T-helper 1 cell treated with Interleukin-12 subunit alpha and Interleukin-12 subunit beta and Interleukin-4 antibody, amounts not matched to agents 30 μg/mL and 1 μg/mL, for 36 hours (primary cell): Measurements from ENCODE around the gene MMP24OS.

Experiments
- H3K27ac Mint-ChIP-seq: one replicate; pipeline ENCODE4 v1.8.0; 2021; ENCODE audit warnings: mild to moderate bottlenecking, mixed read lengths
- H3K27me3 Mint-ChIP-seq: one replicate; pipeline ENCODE4 v1.8.0; 2021; ENCODE audit warnings: low read depth, mixed read lengths
- H3K36me3 Mint-ChIP-seq: one replicate; pipeline ENCODE4 v1.8.0; 2021; ENCODE audit warnings: low read depth, mixed read lengths
- H3K4me1 Mint-ChIP-seq: one replicate; pipeline ENCODE4 v1.8.0; 2021; ENCODE audit warnings: low read depth, mixed read lengths
- H3K4me3 Mint-ChIP-seq: one replicate; pipeline ENCODE4 v1.8.0; 2021; ENCODE audit warnings: mild to moderate bottlenecking, moderate library complexity, mixed read lengths
- H3K9me3 Mint-ChIP-seq: one replicate; pipeline ENCODE4 v1.8.0; 2021; ENCODE audit warnings: mixed read lengths

The MMP24OS gene

DNA sequence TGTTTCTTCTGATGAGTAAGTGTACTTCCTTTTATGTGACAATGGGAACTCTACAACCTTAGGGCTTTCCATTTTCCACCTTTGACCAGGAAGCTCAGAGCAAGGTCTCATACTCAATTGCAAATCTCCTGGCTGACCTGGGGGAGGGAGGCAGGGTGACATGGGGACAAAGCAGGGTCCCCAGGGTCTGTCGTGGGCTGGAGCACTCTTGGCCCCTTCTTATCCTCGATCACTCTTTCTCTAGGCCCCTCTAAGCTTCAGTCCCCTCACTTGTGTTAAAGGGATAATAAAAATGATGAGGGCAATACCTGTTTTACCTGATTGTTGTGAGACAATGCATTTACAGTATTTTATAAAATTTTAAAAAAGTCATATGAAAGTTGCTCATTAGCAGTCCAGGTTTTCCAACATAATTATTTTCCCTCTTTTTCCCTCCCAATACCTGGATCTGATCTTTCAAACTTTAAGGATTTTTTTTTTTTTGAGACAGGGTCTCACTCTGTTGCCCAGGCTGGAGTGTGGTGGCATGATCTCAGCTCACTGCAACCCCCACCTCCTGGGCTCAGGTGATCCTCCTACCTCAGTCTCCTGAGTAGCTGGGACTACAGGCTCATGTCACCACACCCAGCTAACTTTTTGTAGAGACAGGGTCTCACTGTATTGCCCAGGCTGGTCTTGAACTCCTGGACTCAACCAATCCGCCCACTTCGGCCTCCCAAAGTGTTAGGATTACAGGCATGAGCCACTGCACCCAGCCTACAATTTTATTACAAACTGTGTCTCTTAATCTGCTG, 22.7 kb upstream of the MMP24OS start:
- peaks cover 17% of the 10 kb centered on the region for H3K4me1 Mint-ChIP-seq
- no peaks in the 10 kb centered on the region for H3K27me3 Mint-ChIP-seq
- H3K27ac Mint-ChIP-seq: no peak overlapping the region
- no peaks in the 10 kb centered on the region for H3K36me3 Mint-ChIP-seq
- no peaks in the 10 kb centered on the region for H3K9me3 Mint-ChIP-seq
- H3K4me3 Mint-ChIP-seq: no peak overlapping the region

DNA sequence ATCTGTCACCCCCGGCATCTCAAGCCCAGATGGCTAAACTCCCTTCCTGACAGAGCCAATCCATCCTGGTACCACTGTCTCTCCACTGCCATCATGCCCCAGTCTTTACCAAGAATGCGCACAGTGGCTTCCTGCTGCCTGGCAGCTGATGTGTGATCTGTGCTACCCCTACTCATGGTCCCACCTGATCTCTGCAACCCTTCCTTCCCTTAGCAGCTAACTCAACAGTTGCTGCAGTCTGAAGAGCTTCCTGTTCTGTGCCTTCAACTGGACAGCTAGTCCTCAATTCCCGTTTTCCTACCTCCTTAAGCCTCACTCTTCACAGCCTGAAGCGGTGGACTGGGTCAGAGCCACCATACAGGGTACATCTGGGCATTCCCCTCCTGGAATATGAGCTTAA, 21.9 kb upstream of the MMP24OS start:
- Mint-ChIP-seq H3K27ac (no peak overlapping the region), H3K27me3 (no peaks in the 10 kb centered on the region), H3K4me1 (peaks cover 9% of the 10 kb centered on the region), H3K36me3 (no peaks in the 10 kb centered on the region), H3K9me3 (no peaks in the 10 kb centered on the region), H3K4me3 (no peak overlapping the region)

DNA sequence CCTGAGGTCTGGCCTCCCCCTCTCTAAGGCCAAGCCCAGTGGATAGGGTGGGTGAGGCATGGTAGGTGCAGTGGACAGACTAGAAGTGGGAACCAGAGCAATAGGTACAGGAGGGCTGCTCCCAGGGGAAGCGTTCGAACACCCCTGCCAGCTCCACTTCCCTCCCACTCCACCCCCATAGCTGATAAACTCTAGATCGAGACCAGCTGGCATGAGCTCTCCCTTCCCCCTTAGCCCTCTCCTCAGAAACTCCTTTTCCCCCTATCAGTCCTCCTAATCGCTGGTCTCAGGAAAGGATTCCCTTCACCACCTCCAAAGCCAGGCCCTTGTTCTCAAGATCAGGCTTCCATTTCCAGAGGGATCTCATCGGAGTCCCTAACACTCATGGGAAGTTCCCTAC, 20.3 kb upstream of the MMP24OS start:
- Mint-ChIP-seq H3K4me1 (no peaks in the 10 kb centered on the region), H3K27ac (no peak overlapping the region)

DNA sequence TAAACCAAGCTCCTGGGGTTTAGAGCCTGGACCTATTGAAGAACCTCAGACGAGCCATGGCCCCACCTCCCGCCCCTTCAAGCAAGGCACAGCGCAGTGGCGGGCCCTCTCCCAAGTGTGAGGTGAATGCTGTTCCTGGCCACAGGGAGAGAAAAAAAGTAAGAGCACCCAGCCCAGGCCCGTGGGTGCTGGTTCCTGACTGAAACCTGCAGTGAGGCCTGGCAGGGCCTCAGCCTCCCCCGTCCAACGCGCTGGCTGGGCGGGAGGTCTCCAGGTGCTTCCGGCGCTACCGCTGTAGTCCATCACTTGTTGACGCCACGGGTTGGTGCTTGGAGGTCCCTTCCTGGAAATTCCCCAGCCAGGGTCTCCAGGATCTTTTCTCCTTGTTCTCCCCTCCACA, 19.8 kb upstream of the MMP24OS start:
- no peaks in the 10 kb centered on the region for H3K9me3 Mint-ChIP-seq
- no peaks in the 10 kb centered on the region for H3K4me1 Mint-ChIP-seq
- H3K36me3 Mint-ChIP-seq: no peaks in the 10 kb centered on the region
- no peaks in the 10 kb centered on the region for H3K27me3 Mint-ChIP-seq
- H3K27ac Mint-ChIP-seq: no peak overlapping the region
- H3K4me3 Mint-ChIP-seq: no peak overlapping the region

More for the DNA sequence above, 20.3 kb upstream of the MMP24OS start:
- H3K27me3 Mint-ChIP-seq: no peaks in the 10 kb centered on the region
- H3K4me3 Mint-ChIP-seq: no peak overlapping the region
- no peaks in the 10 kb centered on the region for H3K36me3 Mint-ChIP-seq
- no peaks in the 10 kb centered on the region for H3K9me3 Mint-ChIP-seq

DNA sequence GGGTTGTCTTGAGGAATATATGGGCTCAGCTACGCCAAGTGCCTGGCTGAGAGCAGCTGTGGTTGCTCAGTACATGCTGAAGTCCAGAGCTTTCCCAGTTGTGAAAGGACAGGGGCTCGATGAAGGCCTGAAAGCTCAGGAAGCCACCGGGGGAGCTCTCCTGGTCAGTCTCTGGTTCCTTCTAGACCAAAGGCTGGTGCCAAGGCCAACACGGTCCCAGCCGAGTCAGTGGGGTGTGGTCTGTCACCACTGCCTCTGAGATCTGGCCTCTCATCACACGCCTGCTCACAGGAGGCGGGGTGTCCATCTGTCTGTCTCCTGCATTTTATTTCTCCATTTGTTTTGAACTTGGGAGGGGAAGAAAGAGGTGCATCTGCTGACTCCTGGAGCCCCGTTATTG, 19.2 kb upstream of the MMP24OS start:
- no peaks in the 10 kb centered on the region for H3K36me3 Mint-ChIP-seq
- H3K27me3 Mint-ChIP-seq: no peaks in the 10 kb centered on the region
- no peak overlapping the region for H3K4me3 Mint-ChIP-seq
- no peaks in the 10 kb centered on the region for H3K4me1 Mint-ChIP-seq
- H3K27ac Mint-ChIP-seq: no peak overlapping the region
- H3K9me3 Mint-ChIP-seq: no peaks in the 10 kb centered on the region

DNA sequence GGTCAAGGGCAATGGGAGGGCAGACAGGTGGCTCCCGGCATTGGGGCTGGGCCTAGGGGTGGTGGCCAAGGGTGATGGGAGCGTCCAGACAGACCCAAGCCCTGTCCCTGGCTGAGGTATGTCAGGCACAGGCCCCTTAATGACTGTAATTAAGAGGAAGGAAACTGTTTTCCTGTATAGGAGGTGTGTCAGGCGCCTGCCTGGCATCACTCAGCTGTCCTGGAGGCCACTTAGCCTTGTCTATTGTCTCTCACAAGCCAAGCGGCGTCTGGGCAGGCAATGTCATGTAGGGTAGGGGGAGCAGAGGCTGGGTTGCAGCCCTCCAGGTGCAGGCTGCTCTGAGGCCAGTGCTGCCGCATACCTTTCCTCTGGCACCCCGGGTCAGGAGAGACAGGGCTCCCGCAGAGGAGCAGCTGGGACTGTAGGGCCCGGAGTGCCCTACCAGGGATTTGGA, 18.2 kb upstream of the MMP24OS start:
- H3K4me1 Mint-ChIP-seq: no peaks in the 10 kb centered on the region

DNA sequence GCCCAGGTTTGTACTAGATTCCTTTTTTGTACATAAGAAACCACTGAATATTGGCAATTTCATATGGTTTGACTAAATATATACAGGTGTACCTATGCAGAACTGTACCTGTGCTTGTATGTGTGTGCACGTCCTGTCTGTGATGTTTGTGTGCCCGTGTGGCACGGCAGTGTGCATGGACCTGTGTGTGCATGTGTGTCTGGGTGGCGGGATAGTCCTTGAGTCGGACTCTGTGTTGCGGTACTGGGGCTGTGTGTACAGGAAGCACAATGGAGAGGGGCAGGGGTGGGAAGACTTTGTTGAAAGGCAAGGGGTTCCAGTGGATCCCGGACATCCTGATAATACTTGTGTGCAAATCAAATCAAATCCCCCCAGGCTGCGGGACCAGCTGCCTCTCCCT, 17.8 kb upstream of the MMP24OS start:
- Mint-ChIP-seq H3K27me3 (no peaks in the 10 kb centered on the region), H3K4me1 (no peaks in the 10 kb centered on the region), H3K36me3 (no peaks in the 10 kb centered on the region), H3K9me3 (no peaks in the 10 kb centered on the region), H3K4me3 (no peak overlapping the region), H3K27ac (no peak overlapping the region)

More for the DNA sequence above, 18.2 kb upstream of the MMP24OS start:
- no peaks in the 10 kb centered on the region for H3K27me3 Mint-ChIP-seq
- H3K36me3 Mint-ChIP-seq: no peaks in the 10 kb centered on the region
- no peak overlapping the region for H3K4me3 Mint-ChIP-seq
- H3K27ac Mint-ChIP-seq: no peak overlapping the region
- no peaks in the 10 kb centered on the region for H3K9me3 Mint-ChIP-seq

DNA sequence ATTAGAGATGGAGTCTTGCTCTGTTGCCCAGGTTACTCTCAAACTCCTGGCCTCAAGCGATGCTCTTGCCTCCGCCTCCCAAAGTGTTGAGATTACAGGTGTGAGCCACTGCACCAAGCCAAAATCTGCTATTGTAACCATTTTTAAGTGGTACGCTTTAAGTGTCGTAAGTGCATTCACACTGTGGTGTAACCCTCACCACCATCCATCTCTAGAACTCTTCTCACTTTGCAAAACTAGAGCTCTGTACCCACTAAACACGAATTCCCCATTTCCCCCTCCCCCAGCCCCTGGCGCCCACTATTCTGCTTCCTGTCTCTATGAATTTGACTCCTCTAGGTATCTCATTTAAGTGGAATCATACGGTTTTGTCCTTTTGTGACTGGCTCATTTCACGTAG, 17.1 kb upstream of the MMP24OS start:
- H3K4me1 Mint-ChIP-seq: no peaks in the 10 kb centered on the region
- H3K27ac Mint-ChIP-seq: no peak overlapping the region
- no peak overlapping the region for H3K4me3 Mint-ChIP-seq
- H3K36me3 Mint-ChIP-seq: no peaks in the 10 kb centered on the region
- no peaks in the 10 kb centered on the region for H3K9me3 Mint-ChIP-seq
- no peaks in the 10 kb centered on the region for H3K27me3 Mint-ChIP-seq

DNA sequence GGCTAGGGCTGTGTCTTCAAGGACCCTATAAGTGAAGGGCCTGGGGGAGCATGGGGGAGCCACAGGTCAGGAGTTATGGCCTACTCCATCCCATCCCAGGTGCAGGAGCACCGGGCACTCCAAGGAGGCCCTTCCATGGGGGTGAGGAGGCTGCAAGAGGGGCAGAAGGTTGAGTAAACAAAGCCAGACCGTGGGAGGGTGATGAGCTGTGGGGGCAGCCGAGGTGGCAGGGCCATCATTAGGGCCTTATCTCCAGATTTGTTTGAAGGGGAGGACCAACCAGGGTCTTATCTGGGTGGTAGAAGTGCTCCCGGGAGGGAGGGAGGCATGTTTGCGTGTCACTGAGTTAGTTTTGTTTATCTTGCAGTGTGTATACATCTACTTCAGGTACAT, 16.4 kb upstream of the MMP24OS start:
- Mint-ChIP-seq H3K4me3 (no peak overlapping the region), H3K4me1 (no peaks in the 10 kb centered on the region), H3K36me3 (no peaks in the 10 kb centered on the region), H3K27me3 (no peaks in the 10 kb centered on the region), H3K9me3 (no peaks in the 10 kb centered on the region), H3K27ac (no peak overlapping the region)

DNA sequence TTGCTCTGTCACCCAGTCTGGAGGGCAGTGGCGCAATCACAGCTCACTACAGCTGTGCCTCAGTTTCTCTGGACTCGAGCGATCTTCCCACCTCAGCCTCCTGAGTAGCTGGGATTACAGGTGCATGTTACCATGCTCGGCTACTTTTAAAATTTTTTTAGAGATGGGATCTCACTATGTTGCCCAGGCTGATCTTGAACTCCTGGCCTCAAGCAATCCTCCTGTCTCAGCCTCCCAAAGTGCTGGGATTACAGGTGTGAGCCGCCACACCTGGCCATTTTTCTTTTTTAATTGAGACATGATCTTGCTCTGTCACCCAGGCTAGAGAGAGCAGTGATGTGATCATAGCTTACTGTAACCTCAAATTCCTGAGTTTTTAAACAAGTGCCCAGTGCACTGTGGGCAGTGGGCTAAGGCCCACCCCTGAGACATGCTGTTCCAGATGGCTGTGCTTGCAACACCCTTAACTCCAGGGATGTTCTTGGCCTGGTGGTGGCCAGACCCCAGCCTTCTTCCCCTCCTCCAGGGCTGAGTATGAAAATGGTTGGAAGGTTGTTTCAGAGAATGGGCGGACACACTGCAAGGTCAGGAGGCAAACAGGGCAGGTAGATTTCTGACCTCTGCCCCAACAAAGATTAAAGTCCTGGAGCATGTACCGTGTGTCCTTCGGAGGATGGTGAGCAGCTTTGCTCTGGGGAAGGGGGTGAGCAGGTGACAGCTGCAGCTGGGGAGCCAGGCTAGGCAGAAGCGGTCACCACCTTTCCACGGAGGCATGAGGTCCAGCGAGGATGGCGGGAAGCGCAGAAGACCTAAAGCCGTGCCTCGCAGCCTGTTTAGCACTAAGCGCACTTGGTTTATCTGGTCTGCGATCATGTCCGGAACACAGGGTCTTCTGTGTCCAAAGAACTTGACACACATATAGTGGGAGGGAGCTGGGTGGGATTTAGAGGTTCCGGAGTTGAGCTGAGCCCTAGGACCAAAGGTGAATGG, 15.7 kb upstream of the MMP24OS start:
- Mint-ChIP-seq H3K27me3 (no peaks in the 10 kb centered on the region), H3K36me3 (no peaks in the 10 kb centered on the region), H3K9me3 (no peaks in the 10 kb centered on the region), H3K27ac (no peak overlapping the region), H3K4me3 (no peak overlapping the region), H3K4me1 (no peaks in the 10 kb centered on the region)

DNA sequence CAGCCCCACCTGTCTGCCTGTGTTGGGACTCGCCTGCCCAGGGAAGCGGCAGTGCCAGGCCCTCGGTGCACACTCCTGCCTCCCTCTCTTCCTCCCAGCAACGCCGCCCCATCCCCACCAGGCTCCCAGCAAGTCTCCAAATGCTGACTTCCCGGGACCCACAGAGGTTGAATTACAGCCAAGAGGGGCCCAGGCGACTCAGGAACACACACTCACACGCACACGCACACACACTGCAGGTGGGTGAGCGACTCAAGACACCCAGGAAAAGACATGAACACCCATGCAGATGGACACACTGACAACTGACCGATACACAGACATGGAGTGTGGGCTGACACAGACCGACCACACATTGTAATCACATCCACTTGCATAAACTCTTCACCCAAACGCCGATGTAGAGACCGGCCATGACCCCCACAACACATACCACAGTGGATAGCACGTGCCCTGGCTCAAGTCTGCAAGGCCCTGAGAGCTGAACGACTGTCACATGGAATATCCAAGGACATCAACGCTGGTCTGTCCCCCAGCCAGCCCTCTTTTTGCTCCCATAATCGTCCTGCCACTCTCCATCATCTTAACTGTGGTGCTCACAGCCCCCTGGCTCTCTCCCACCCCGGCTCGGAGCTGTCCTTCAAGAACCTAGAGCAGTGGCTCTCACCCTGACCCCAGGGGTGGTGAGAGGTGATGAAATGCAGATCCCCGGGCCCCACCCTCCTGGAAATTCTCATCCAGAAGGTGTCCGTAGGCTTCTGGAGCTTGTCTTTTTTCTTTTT, 14.8 kb upstream of the MMP24OS start:
- H3K27me3 Mint-ChIP-seq: no peaks in the 10 kb centered on the region
- H3K9me3 Mint-ChIP-seq: no peaks in the 10 kb centered on the region
- H3K4me3 Mint-ChIP-seq: no peak overlapping the region
- no peaks in the 10 kb centered on the region for H3K4me1 Mint-ChIP-seq
- no peak overlapping the region for H3K27ac Mint-ChIP-seq
- no peaks in the 10 kb centered on the region for H3K36me3 Mint-ChIP-seq

DNA sequence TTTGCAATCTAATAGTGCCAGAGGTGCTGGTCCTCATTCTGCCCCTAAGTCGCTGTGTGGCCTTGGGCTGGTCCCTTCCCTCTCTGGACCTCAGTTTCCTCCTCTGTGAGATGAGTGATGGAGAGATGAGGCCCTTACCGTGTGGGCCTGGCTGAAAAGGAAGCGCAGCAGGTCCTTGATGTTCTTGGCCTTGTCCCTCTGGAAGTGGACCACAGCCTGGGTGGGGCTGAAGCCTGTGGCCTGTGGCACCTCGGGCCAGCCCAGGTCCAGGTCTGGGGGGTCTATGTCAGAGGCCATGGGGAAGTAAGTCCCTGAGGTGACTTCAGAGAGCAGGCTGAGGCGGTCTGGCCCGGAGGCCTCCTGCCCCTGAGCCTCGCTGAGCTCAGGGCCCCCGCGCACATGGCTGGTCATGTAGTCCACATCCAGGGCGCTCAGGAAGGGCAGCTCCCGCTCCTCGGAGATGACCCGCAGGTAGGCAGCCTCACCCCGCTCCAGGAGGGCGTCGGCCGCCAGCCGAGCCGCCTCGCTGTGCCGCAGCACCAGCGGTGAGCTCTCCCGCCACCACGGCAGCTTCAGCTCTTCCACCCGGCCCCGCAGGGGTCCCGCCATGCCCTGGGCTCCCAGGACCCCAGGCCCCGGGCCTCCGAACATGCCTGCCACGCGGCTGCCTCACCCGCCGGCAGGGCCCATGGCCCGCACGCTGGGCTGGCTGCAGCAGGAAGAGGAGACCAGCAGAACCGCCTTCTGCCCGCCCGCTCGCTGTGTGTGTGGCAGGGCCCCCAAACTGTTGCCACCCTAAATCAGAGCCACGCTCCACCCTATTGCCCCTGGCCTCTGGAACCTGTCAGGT, 14.0 kb upstream of the MMP24OS start, which contains the start of gene FAM83C:
FAM83C (minus strand) TSS at position 772 of the 850 bp plus-strand sequence; CDS start at position 651, 121 bp downstream.
- no peaks in the 10 kb centered on the region for H3K4me1 Mint-ChIP-seq
- H3K27me3 Mint-ChIP-seq: no peaks in the 10 kb centered on the region
- H3K36me3 Mint-ChIP-seq: no peaks in the 10 kb centered on the region
- no peak within 1 kb of the TSS for H3K4me3 Mint-ChIP-seq
- no peaks in the 10 kb centered on the region for H3K9me3 Mint-ChIP-seq
- no peak within 1 kb of the TSS for H3K27ac Mint-ChIP-seq

DNA sequence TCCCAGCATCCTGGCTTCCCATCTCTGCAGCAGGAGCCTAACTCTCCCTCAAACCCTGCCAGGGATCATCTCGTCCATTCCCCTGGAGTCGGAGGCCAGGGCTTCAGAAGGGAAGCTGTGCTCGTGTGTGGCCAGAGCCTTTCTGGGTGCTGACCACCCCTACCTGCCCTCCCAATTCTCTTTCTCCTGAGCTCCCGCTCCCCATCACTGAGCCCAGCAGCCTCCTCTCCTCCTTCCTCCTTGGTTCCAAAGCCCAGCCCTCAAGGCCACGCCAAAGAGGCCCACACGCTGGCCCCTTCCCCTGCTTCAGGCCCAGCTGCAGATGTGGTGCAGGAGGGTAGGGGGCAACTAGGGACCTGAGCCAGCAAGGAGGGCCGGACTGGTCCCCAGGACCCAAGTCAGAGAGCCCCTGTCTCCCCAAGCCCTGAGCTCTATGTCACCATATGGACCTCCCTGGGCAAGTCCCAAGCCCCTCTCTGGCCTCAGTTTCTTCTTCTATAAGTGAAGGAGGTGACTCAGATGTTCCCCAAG, 13.0 kb upstream of the MMP24OS start:
- no peaks in the 10 kb centered on the region for H3K9me3 Mint-ChIP-seq
- no peak overlapping the region for H3K4me3 Mint-ChIP-seq
- no peaks in the 10 kb centered on the region for H3K27me3 Mint-ChIP-seq
- peaks cover 2% of the 10 kb centered on the region for H3K4me1 Mint-ChIP-seq
- no peak overlapping the region for H3K27ac Mint-ChIP-seq
- no peaks in the 10 kb centered on the region for H3K36me3 Mint-ChIP-seq
